HEK293 (cell line): ENCODE data around the gene ACTR3.

ENCODE experiments used
- CTCF ChIA-PET: fragments of 350-600 bp; formaldehyde crosslinking; extraction: SDS; loops from one replicate; lab custom pipeline; 2021; ENCODE audit warnings: antibody characterized with exemption; lab: Yijun Ruan, JAX
- POLR2A ChIA-PET: fragments of 300-600 bp; formaldehyde crosslinking; extraction: SDS; loops from one replicate; lab custom pipeline; 2020; ENCODE audit warnings: antibody characterized with exemption, inconsistent platforms; lab: Yijun Ruan, JAX
- H3K27ac ChIP-seq: fragments of 200-500 bp; sonication (Bioruptor generic); 2 replicates; pipeline ENCODE4 v1.5.1; 2014; ENCODE audit warnings: low read depth, low read length, control low read depth, inconsistent platforms; ENCODE audit errors: extremely low read depth
- H3K36me3 ChIP-seq, 2 experiments: fragments of 200-500 bp in 1 of 2; sonication (Bioruptor generic) in 1 of 2; 1 replicate in 1 of 2; 2 replicates in 1 of 2; pipeline ENCODE4 v1.5.1; 2014 to 2017; ENCODE audit warnings: inconsistent platforms in 2 of 2, low read length in 2 of 2; ENCODE audit not compliant: control insufficient read depth in 2 of 2, insufficient read depth in 1 of 2
- H3K4me1 ChIP-seq: fragments of 200-500 bp; sonication (Bioruptor generic); 2 replicates; pipeline ENCODE4 v1.5.1; 2014; ENCODE audit warnings: mild to moderate bottlenecking, low read length, inconsistent platforms; ENCODE audit not compliant: control insufficient read depth, insufficient read depth
- H3K4me3 ChIP-seq: 2 replicates; pipeline ENCODE4 v1.5.1; 2011; ENCODE audit warnings: low read depth, mild to moderate bottlenecking, control low read depth, low read length, moderate library complexity
- H3K9me3 ChIP-seq: fragments of 200-500 bp; sonication (Bioruptor generic); 2 replicates; pipeline ENCODE4 v1.5.1; 2014; ENCODE audit warnings: low read depth, low read length, inconsistent platforms; ENCODE audit not compliant: control insufficient read depth, insufficient read depth
- FEZF1 ChIP-seq: fragments of 450-650 bp; formaldehyde crosslinking; IDR thresholded peaks from 2 replicates; pipeline ENCODE4 v1.5.1; 2016; ENCODE audit warnings: missing biosample characterization, missing genetic modification characterization
- SALL2 ChIP-seq: fragments of 450-650 bp; formaldehyde crosslinking; IDR thresholded peaks from 2 replicates; pipeline ENCODE4 v1.5.0; 2017; ENCODE audit warnings: missing biosample characterization, mild to moderate bottlenecking, missing genetic modification characterization, borderline replicate concordance
- ZBTB20 ChIP-seq: fragments of 450-650 bp; formaldehyde crosslinking; IDR thresholded peaks from 2 replicates; pipeline ENCODE4 v1.5.1; 2016; ENCODE audit warnings: missing biosample characterization, missing genetic modification characterization
- ZBTB8A ChIP-seq: fragments of 450-650 bp; formaldehyde crosslinking; IDR thresholded peaks from 2 replicates; pipeline ENCODE4 v1.5.1; 2016; ENCODE audit warnings: missing biosample characterization, missing genetic modification characterization
- ZNF169 ChIP-seq: fragments of 450-650 bp; formaldehyde crosslinking; IDR thresholded peaks from 2 replicates; pipeline ENCODE4 v1.5.1; 2016; ENCODE audit warnings: missing biosample characterization, missing genetic modification characterization
- ZNF19 ChIP-seq: fragments of 450-650 bp; formaldehyde crosslinking; IDR thresholded peaks from 2 replicates; pipeline ENCODE4; 2016; ENCODE audit warnings: missing biosample characterization, missing genetic modification characterization, low read depth
- ZNF248 ChIP-seq: fragments of 450-650 bp; formaldehyde crosslinking; IDR thresholded peaks from 2 replicates; pipeline ENCODE4 v1.5.1; 2017; ENCODE audit warnings: missing biosample characterization, missing genetic modification characterization
- ZNF501 ChIP-seq: fragments of 450-650 bp; formaldehyde crosslinking; IDR thresholded peaks from 2 replicates; pipeline ENCODE4 v1.5.1; 2016; ENCODE audit warnings: missing biosample characterization, missing genetic modification characterization
- ZNF596 ChIP-seq: fragments of 450-650 bp; IDR thresholded peaks from 2 replicates; pipeline ENCODE4 v1.5.0; 2018; ENCODE audit warnings: missing biosample characterization, mild to moderate bottlenecking, missing genetic modification characterization, moderate library complexity
- ZNF747 ChIP-seq: fragments of 450-650 bp; formaldehyde crosslinking; IDR thresholded peaks from 2 replicates; pipeline ENCODE4 v1.5.1; 2016; ENCODE audit warnings: missing biosample characterization, missing genetic modification characterization
- ZNF792 ChIP-seq: fragments of 450-650 bp; formaldehyde crosslinking; IDR thresholded peaks from 2 replicates; pipeline ENCODE4 v1.5.1; 2016; ENCODE audit warnings: missing biosample characterization, missing genetic modification characterization
- ZXDB ChIP-seq: fragments of 450-650 bp; formaldehyde crosslinking; IDR thresholded peaks from 2 replicates; pipeline ENCODE4 v1.5.1; 2016; ENCODE audit warnings: missing biosample characterization, missing genetic modification characterization
- TF ChIP-seq, protein P1 (sequence below): fragments of 450-650 bp; formaldehyde crosslinking; IDR thresholded peaks from 2 replicates; pipeline ENCODE4 v1.5.1; 2017; ENCODE audit warnings: missing biosample characterization, missing genetic modification characterization
- TF ChIP-seq, protein P2 (sequence below): fragments of 450-650 bp; formaldehyde crosslinking; IDR thresholded peaks from 2 replicates; pipeline ENCODE4 v1.5.1; 2017; ENCODE audit warnings: missing biosample characterization, mild to moderate bottlenecking, missing genetic modification characterization, moderate library complexity
- TF ChIP-seq, protein P3 (sequence below): fragments of 450-650 bp; formaldehyde crosslinking; IDR thresholded peaks from 2 replicates; pipeline ENCODE4 v1.5.1; 2016; ENCODE audit warnings: missing biosample characterization, missing genetic modification characterization, low read depth
- TF ChIP-seq, protein P4 (sequence below): fragments of 450-650 bp; formaldehyde crosslinking; IDR thresholded peaks from 2 replicates; pipeline ENCODE4 v1.5.1; 2016; ENCODE audit warnings: missing biosample characterization, missing genetic modification characterization
- TF ChIP-seq, protein P5 (sequence below): fragments of 450-650 bp; formaldehyde crosslinking; IDR thresholded peaks from 2 replicates; pipeline ENCODE4 v1.5.1; 2016; ENCODE audit warnings: missing biosample characterization, missing genetic modification characterization

The ACTR3 gene

DNA sequence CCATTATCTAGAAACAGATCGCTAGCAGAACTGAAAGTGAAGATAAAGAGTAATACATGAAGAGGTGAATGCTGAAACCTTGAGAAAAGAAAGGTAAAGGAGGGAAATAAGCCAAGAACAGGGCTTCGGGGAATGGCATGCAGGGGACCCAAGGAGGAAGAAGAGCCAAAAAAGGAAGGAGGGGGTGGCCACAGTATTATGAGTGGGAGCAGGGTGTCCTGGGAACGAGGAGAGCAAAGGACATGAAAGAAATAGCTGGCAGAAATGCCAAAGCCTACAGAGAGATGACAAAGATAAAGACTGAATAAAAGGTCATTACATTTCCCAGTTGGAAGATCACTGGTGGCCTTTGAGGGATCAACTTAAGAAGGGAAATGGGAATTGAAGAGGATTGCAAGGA lies 82.9 kb downstream of the ACTR3 start:
- H3K4me1 ChIP-seq: no peaks in the 10 kb centered on the region
- H3K9me3 ChIP-seq: no peaks in the 10 kb centered on the region
- H3K4me3 ChIP-seq: no peak overlapping the region
- CTCF ChIA-PET: no interaction called here
- TF ChIP-seq, protein P1, sequence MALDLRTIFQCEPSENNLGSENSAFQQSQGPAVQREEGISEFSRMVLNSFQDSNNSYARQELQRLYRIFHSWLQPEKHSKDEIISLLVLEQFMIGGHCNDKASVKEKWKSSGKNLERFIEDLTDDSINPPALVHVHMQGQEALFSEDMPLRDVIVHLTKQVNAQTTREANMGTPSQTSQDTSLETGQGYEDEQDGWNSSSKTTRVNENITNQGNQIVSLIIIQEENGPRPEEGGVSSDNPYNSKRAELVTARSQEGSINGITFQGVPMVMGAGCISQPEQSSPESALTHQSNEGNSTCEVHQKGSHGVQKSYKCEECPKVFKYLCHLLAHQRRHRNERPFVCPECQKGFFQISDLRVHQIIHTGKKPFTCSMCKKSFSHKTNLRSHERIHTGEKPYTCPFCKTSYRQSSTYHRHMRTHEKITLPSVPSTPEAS (tag by site-specific recombination): no peak
- TF ChIP-seq ZNF169 (tag by site-specific recombination) (no peak), FEZF1 (tag by site-specific recombination) (no peak), ZNF19 (tag by site-specific recombination) (no peak), ZNF248 (tag by site-specific recombination) (no peak), ZXDB (no peak), ZNF501 (no peak), ZBTB8A (no peak), ZNF792 (tag by site-specific recombination) (no peak), SALL2 (tag by site-specific recombination) (no peak), ZBTB20 (tag by site-specific recombination) (no peak)
- TF ChIP-seq, protein P2, sequence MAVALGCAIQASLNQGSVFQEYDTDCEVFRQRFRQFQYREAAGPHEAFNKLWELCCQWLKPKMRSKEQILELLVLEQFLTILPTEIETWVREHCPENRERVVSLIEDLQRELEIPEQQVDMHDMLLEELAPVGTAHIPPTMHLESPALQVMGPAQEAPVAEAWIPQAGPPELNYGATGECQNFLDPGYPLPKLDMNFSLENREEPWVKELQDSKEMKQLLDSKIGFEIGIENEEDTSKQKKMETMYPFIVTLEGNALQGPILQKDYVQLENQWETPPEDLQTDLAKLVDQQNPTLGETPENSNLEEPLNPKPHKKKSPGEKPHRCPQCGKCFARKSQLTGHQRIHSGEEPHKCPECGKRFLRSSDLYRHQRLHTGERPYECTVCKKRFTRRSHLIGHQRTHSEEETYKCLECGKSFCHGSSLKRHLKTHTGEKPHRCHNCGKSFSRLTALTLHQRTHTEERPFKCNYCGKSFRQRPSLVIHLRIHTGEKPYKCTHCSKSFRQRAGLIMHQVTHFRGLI (tag by site-specific recombination): no peak
- TF ChIP-seq, protein P3, sequence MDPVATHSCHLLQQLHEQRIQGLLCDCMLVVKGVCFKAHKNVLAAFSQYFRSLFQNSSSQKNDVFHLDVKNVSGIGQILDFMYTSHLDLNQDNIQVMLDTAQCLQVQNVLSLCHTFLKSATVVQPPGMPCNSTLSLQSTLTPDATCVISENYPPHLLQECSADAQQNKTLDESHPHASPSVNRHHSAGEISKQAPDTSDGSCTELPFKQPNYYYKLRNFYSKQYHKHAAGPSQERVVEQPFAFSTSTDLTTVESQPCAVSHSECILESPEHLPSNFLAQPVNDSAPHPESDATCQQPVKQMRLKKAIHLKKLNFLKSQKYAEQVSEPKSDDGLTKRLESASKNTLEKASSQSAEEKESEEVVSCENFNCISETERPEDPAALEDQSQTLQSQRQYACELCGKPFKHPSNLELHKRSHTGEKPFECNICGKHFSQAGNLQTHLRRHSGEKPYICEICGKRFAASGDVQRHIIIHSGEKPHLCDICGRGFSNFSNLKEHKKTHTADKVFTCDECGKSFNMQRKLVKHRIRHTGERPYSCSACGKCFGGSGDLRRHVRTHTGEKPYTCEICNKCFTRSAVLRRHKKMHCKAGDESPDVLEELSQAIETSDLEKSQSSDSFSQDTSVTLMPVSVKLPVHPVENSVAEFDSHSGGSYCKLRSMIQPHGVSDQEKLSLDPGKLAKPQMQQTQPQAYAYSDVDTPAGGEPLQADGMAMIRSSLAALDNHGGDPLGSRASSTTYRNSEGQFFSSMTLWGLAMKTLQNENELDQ: no peak
- TF ChIP-seq, protein P4, sequence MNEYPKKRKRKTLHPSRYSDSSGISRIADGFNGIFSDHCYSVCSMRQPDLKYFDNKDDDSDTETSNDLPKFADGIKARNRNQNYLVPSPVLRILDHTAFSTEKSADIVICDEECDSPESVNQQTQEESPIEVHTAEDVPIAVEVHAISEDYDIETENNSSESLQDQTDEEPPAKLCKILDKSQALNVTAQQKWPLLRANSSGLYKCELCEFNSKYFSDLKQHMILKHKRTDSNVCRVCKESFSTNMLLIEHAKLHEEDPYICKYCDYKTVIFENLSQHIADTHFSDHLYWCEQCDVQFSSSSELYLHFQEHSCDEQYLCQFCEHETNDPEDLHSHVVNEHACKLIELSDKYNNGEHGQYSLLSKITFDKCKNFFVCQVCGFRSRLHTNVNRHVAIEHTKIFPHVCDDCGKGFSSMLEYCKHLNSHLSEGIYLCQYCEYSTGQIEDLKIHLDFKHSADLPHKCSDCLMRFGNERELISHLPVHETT: no peak
- TF ChIP-seq, protein P5, sequence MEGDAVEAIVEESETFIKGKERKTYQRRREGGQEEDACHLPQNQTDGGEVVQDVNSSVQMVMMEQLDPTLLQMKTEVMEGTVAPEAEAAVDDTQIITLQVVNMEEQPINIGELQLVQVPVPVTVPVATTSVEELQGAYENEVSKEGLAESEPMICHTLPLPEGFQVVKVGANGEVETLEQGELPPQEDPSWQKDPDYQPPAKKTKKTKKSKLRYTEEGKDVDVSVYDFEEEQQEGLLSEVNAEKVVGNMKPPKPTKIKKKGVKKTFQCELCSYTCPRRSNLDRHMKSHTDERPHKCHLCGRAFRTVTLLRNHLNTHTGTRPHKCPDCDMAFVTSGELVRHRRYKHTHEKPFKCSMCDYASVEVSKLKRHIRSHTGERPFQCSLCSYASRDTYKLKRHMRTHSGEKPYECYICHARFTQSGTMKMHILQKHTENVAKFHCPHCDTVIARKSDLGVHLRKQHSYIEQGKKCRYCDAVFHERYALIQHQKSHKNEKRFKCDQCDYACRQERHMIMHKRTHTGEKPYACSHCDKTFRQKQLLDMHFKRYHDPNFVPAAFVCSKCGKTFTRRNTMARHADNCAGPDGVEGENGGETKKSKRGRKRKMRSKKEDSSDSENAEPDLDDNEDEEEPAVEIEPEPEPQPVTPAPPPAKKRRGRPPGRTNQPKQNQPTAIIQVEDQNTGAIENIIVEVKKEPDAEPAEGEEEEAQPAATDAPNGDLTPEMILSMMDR (tag by site-specific recombination): no peak
- TF ChIP-seq, all 188 proteins: peak for 0
- POLR2A ChIA-PET: interaction anchor here (0.9 kb wide), 1 partner anchor 15 kb away, joined by 3 read pairs; no protein-coding TSS in a partner anchor
- H3K36me3 ChIP-seq: peaks cover 0 to 2% of the 10 kb centered on the region in 2 experiments; a peak in 1 of 3 replicates
- H3K27ac ChIP-seq: no peak overlapping the region

DNA sequence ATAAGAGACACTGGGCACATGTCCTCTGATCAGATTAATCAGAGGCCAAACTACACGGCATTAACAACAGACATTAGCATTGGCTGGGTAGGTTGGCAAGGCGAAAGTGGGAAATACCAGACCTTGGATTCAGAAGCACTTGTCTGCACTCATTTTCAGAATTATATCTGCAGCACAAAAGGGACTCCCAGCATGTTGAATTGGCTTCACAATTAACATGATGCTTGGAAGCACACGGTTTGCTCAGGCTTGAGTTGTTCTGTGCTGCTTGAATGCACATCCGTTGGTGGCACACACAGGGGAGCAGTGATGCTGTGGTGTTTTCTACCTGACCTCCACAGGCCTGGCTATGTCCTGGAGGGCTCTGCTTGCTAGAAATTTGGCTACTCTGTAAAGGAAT lies 83.9 kb downstream of the ACTR3 start:
- POLR2A ChIA-PET: no interaction called here
- no peak overlapping the region for H3K4me3 ChIP-seq
- CTCF ChIA-PET: no interaction called here
- no peaks in the 10 kb centered on the region for H3K4me1 ChIP-seq
- peaks cover 0 to 2% of the 10 kb centered on the region in 2 experiments; a peak in 1 of 3 replicates for H3K36me3 ChIP-seq
- no peaks in the 10 kb centered on the region for H3K9me3 ChIP-seq
- H3K27ac ChIP-seq: no peak overlapping the region
- TF ChIP-seq, protein P2 (tag by site-specific recombination): no peak
- TF ChIP-seq ZNF747 (tag by site-specific recombination) (no peak), ZNF596 (tag by site-specific recombination) (no peak)
